Cardiac fibroblast (primary cell): Measurements from ENCODE around the gene TBX2.

Experiments used
- DNase-seq, 2 donors: peaks; one replicate each; pipeline versions ENCODE4 v3.0.0 to v3.0.0-alpha.2; 2010; ENCODE audit warnings: low read depth in 2 of 2
- H3K4me3 ChIP-seq, 2 donors: replicated peaks in 1 of 2; 1 replicate in 1 of 2; 2 replicates in 1 of 2; pipeline ENCODE4 v1.5.1; 2011; ENCODE audit warnings: low read depth in 2 of 2, low read length in 2 of 2, mild to moderate bottlenecking in 2 of 2, moderate library complexity in 1 of 2
- TF ChIP-seq, protein P1 (sequence below): IDR thresholded peaks from one replicate; pipeline ENCODE4 v1.5.1; 2011; ENCODE audit warnings: low read depth, mild to moderate bottlenecking, low read length, inconsistent platforms

Gene TBX2

DNA sequence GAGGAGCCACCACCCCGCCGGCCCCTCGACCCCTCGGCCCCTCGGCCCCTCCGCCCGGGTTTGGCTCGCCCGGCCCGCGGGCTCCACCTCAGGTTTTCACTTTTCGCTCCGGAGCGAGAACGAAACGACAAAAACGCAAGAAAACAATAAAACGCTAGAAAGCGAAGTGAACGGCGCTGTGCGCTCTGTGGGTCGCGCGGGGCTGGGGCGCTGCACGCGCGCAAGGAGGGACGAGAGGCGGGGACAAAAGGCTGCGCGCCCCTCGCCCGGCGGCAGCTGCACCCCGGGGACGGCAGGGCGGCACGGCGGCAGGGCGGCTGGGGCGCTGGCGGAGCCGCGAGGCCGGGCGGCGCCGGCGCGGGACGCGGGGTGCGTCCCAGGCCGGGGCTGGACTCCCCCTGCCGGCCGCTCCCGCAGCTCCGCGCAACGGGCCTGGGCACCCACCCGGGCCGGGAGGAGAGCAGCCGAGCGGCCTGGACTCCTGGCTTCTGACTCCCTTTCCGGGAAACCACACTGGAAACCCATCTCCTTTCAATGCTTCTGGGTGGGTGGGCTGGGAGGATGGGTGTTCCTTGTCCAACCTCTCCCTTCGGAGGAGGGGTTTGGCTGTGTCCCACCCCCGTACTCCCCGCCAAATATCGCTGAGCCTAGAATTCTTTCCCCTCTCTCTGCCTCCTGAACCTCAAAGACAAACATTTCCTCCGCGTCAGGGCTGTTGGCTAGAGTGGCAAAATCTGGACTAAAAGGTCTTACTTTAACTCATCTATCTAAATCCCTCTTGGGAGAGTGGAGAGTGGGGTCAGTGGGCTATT lies 9.9 kb downstream of the TBX2 start:
- H3K4me3 ChIP-seq = peak overlapping the region; percentile 49 to 52
- TF ChIP-seq, protein P1, sequence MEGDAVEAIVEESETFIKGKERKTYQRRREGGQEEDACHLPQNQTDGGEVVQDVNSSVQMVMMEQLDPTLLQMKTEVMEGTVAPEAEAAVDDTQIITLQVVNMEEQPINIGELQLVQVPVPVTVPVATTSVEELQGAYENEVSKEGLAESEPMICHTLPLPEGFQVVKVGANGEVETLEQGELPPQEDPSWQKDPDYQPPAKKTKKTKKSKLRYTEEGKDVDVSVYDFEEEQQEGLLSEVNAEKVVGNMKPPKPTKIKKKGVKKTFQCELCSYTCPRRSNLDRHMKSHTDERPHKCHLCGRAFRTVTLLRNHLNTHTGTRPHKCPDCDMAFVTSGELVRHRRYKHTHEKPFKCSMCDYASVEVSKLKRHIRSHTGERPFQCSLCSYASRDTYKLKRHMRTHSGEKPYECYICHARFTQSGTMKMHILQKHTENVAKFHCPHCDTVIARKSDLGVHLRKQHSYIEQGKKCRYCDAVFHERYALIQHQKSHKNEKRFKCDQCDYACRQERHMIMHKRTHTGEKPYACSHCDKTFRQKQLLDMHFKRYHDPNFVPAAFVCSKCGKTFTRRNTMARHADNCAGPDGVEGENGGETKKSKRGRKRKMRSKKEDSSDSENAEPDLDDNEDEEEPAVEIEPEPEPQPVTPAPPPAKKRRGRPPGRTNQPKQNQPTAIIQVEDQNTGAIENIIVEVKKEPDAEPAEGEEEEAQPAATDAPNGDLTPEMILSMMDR = peak; percentile 25
- peak; percentile 69 to 79 for DNase-seq

- no peak overlapping the region for H3K4me3 ChIP-seq
- TF ChIP-seq, protein P1 = peak; percentile 51
- DNase-seq = peak; percentile 65 to 84
These were observed 10.7 kb downstream of the TBX2 start for GRCh38 chr17:61410141-61411010.

DNA sequence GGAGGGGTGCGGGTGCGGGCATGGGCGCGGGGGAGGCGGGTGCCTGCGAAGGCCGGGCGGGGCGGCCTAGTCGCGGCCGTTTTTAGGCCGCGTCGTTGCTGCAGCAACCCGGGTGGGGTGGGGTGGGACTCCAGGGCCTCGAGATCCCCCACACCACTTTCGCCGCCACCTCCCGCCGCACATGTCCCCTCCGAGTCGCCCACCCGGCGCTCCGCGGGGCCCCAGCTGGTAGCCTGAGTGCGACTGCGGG lies 11.3 kb downstream of the TBX2 start:
- TF ChIP-seq, protein P1 = no peak
- DNase-seq = no peak
- peak overlapping the region in 1 of 2 donors; percentile 63 for H3K4me3 ChIP-seq

DNA sequence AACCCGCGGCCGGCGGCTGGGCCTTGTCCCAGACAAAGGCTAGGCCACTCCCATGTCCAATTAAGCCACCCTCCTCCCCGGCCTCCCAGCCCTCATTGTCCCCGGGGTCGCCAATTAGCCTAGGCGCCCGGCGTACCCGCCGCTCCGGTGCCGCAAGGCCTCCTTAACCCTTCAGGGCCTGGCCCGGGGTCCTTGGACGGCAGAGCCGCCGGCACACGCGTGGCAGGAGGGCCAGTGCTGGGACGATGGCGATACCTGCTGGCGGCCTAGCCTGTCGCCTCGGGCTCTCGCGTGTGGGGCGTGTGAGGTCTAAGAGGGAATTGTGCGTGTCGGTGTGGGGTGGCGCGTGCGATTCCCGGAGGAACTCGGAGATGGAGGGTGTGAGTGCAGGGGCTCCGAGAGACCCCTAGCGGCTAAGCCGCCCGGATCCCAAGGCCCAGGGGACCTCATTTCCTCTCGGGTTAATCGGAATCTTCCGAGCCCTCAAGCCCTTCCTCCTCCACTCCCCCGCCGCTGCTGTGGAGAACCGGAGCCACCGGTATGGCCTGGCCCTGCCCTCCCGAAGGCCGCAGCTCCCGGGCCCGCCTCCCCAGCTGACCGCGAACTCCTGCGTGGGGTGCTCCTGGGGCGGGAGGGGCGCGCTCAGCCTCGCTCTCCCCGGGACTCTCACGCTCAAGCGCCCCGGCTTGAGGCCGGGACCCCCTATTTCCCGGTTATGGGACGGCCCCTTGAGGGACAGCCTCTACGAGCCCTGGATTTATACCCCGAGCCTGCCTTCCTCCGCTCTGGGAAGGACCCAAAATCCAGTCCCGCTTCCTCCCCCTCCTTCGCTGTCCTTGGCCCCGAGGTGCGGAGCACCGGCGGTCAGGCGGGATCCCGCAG lies 11.9 kb downstream of the TBX2 start:
- TF ChIP-seq, protein P1 = no peak
- peak overlapping the region; percentile 46 to 63 for H3K4me3 ChIP-seq
- peak; percentile 51 to 76 for DNase-seq

GRCh38 chr17:61412143-61412859 lies 12.7 kb downstream of the TBX2 start:
- DNase-seq = peak; percentile 83 to 84
- TF ChIP-seq, protein P1 = peak; percentile 81
- H3K4me3 ChIP-seq = peak overlapping the region; percentile 46 to 63
